HG02763 (cell line): Measurements from ENCODE around the gene GDF9.

ENCODE experiments used
- ATAC-seq: cut with Tn5 transposase; IDR thresholded peaks from one replicate; pipeline ENCODE4 v1.9.1; 2021; ENCODE audit warnings: mild to moderate bottlenecking, moderate library complexity; ENCODE audit not compliant: unreplicated experiment

The GDF9 gene

DNA sequence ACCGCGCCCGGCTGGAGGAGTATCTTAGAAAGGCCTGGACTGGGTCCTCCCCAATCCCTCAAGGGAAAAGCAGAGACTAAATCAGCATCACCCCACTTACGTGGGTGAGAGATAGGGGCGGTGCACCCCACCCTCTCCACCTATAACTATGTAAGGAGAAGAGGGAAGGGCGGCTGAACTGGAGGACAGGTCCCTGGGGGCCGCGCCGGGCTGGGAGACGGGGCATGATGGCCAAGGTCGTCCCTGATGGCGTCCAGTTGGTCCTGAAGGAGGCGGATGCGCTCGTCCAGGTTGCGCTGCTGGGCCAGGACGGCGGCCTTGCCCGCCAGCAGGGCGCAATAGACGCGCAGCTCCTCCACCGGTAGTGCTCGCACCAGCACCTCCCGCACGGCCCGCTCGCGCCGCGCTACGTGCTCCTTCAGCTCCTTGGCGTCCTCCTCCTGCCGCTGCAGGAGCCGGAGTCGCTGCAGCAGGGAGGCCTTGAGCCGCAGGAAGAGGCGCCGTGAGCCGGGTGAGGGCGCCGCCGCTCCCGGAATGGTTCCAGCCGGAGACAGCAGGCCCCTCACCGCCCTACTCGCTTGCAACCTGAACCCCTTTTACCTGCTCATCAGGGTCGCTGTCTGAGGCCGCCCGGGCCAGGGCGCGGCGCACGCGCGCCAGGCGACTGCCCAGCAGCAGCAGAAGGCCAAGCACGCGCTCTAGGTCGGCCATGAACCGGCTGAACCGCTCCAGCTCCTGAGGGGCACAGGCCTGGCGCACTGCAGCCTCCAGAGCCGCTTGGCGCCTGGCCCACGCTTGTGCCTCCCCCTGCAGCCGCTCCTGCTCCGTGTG is 43.4 kb downstream of the GDF9 start:
- no peak for ATAC-seq

GRCh38 chr5:132821791-132822190 is 44.5 kb downstream of the GDF9 start:
- no peak for ATAC-seq

DNA sequence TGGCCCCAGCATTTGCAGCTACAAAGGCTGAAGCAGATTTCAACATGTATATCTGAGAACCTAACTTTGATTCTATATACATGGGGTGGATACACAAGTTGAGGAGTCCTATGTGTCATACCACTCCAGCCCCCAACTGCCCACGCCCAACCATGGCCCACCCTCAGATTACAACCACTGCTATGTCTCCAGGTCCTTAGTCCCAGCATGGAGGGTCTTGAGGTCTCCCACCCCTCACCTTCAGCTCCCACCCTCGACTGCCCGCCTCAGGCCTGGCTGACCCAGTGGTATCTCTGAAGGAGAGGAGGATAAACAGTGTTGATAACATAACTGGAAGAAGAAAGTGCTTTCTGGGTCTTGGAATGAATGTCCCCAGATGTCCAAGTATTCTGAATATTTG is 44.9 kb downstream of the GDF9 start:
- no peak for ATAC-seq

DNA sequence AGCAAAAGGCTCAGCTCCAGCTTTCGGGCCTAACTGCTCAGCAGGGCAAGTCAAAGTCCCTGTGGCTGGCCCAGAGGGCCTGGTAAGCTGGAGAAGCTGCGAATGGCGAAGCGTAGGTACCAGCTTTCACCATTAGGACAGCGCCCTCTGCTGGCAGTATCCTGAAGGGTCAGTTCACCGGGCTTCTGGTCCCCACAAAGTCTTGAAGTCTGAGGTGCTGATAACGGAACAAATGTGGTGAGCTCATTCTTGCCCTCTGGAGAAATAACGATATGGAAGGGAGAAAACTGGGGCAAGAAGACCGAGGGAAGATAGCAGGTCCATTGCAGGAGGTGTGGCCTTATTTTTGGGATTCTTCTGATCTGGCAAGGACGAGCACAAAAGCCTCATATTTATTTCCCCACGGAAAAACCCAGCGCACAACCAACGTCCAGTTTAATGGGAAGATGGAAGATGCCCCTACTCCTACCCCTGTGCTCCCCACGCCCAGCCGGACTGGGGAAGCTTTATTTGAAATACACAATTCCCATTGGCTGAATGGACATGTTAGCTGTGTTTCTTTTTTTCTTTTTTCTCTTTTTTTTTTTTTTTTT is 46.0 kb downstream of the GDF9 start:
- peak; percentile 70 for ATAC-seq

GRCh38 chr5:132819468-132819867 is 46.8 kb downstream of the GDF9 start:
- ATAC-seq = no peak

DNA sequence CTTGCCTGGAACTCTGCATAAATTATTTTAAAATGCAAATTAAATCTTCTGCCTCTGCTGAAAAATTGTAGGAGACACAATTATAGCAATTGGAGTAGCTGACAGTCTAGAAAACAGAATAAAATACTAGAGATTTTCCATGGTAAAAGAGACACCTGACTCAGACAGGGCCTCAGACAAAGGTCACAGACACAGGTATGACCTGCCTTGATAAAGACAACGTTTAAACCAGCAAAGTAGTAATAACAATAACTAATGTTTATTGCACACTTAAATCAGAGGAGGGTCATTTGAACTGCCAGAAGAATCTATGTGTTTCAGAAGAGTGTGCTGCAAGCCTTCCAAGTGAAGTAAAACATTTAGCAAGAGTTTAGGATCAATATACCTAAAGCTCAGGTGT is 49.3 kb downstream of the GDF9 start:
- ATAC-seq = no peak

DNA sequence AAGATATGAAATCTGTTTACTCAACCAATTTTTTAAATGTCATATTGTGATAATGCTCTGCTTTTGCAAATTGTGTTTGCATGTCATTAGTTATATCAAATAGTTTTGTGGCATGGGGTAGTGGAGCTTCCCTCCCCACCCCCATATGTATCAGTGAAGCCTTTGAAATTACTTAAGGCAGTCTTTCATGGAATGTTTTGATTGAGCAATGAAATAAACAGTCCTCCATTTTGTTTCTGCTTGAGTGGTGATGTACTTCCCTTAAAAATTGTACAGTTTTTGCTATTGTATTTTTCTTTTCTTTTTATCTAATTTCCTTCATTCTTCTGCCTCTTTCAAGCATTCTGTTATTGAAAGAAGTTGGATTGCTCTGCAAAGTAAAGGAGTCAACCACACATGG is 49.7 kb downstream of the GDF9 start:
- no peak for ATAC-seq

DNA sequence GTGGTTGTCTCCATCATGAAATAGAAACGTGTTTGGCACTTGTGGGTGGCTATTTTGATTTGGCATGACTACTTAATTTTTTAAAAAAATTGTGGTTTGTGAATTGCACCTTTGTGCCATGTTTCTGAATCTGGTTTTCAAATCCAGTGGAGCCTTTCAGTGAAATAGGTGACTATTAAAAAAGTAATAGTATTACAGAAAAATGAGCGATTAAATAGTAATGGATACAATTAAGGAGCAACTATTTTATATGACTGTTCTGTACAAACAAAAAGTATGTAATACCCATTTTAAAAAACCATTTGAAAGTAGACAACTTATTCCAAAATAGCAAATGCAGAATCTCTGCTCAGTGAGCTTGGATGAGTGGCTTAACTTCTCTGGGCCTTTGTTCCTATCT is 50.2 kb downstream of the GDF9 start:
- ATAC-seq = no peak

DNA sequence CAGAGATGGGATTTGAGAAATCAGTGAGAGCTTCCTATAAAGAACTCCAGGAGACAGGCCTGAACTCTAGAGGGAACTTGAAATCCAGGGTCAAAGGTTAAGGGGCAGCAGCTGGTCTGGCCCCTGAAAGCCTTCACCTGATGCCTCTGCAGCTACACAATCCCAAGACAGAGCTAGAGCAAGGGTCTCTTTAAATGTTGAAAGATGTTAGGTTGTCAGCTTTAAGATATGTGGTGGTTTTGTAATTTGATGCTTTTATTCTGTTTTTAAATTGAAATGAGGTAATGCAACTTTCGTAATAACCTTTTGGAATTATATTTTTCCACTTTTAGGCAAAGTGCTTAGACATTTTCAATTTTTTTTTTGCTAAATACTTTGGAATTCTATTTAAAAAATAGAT is 50.8 kb downstream of the GDF9 start:
- ATAC-seq = no peak

DNA sequence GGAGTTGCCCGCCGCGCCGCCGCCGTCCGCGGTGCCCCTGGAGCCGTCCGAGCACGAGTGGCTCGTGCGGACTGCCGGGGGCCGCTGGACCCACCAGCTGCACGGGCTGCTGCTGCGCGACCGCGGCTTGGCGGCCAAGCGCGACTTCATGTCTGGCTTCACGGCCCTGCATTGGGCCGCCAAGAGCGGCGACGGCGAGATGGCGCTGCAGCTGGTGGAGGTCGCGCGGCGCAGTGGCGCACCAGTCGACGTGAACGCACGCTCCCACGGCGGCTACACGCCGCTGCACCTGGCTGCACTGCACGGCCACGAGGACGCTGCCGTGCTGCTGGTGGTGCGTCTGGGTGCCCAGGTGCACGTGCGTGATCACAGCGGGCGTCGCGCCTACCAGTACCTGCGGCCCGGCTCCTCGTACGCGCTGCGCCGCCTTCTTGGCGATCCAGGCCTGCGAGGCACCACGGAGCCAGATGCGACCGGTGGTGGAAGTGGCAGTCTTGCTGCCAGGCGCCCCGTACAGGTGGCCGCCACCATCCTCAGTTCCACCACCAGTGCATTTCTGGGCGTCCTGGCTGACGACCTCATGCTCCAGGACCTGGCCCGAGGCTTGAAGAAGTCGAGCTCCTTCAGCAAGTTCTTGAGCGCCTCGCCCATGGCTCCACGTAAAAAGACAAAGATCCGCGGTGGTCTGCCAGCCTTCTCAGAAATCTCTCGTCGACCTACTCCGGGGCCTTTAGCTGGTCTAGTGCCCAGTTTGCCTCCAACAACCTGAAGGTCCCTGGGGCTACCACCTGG is 51.6 kb downstream of the GDF9 start:
- no peak for ATAC-seq

DNA sequence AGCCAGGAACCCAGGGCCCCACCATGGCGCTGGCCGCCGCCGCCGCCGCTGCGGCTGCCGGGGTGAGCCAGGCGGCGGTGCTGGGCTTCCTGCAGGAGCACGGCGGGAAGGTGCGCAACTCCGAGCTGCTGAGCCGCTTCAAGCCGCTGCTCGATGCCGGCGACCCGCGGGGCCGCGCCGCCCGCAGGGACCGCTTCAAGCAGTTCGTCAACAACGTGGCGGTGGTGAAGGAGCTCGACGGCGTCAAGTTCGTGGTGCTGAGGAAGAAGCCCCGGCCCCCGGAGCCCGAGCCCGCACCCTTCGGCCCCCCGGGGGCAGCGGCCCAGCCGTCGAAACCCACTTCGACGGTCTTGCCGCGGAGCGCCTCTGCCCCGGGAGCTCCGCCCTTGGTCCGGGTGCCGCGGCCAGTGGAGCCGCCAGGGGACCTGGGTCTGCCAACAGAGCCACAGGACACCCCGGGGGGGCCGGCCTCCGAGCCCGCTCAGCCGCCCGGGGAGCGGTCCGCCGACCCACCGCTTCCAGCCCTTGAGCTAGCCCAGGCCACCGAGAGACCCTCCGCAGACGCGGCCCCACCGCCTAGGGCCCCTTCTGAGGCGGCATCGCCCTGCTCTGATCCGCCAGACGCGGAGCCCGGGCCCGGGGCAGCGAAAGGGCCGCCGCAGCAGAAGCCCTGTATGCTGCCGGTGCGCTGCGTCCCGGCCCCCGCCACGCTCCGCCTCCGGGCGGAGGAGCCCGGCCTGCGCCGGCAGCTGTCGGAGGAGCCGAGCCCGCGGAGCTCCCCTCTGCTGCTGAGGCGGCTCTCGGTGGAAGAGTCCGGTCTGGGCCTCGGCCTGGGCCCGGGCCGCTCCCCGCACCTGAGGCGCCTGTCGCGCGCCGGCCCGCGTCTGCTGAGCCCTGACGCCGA is 52.4 kb downstream of the GDF9 start:
- no peak for ATAC-seq

DNA sequence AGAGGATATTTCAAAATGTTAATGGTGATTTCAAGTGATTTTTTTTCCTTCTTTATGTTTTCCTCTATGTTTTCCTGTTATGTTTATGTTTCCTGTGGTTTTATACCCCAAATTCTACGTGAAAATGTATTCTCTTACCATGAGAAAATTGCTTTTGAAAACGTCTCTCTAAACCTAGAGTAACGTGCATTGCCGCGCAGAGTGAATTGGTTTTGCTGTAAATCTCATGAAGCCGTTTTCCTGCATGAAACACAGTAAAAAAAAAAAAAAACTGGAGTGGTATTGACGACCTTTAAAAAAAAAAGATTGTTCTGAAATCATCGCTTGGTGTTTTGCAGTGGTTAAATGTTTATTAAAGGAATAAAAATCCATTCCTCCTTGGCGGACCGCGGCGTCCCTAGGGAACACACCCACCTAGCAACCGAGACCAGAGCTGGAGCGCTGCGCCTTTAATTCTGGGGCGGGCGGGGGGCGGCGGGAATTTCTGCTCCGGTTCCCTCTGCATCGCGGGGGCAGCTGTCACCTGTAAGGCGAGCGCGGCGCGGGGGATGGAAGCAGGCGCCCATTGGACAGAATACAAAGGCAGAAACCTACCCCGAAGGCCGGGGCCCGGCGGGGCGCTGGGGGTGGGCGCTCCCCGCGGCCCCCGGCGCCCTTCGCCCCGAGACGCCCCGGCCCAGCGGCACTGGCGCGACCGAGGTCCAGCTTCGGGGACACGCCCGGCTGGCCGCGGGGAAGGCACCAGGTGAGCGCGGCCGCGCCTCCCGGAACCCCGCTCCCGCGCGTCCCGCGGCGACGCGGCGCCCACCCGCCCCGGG is 53.3 kb downstream of the GDF9 start, which contains the start of gene SOWAHA:
Gene SOWAHA, plus strand, starts transcription at position 522 of the 818 bp plus-strand sequence. CDS start 320 bp downstream, outside the sequence.
- ATAC-seq = no peak

DNA sequence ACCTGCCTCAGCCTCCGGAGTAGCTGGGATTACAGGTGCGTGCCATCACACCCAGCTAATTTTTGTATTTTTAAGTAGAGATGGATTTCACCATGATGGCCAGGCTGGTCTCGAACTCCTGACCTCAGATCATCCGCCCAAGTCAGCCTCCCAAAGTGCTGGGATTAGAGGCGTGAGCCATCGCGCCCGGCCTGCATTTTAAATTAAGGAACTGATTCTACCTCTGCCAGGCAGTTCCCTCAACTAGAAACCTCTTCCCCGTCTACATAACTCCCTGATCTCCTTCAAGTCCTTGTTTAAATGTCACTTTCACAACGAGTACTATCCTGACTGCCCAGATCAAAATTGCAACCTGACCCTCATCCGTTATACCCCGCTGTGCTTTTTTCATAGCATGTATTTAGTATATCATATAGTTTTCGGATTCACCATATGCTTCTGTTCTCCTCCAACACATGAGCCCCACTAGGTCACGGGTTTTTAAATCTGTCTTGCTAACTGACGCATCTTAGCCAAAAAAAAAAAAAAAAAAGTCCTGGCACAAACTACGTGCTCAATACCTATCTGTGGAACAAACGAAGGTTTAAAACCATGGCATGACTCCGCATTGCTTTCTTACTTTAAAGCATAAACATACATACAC is 54.0 kb downstream of the GDF9 start:
- no peak for ATAC-seq
